SK-N-MC (cell line): Measurements from ENCODE around the gene ADPRS.

Experiments
- DNase-seq: peaks from one replicate; pipeline ENCODE4 v3.0.0-alpha.2; 2011; ENCODE audit warnings: low read depth, low spot score
- H3K27ac ChIP-seq: fragments of 200-600 bp; sonication (generic); 2 replicates; pipeline ENCODE4 v1.5.1; 2016; ENCODE audit warnings: mixed run types
- H3K36me3 ChIP-seq: fragments of 200-600 bp; sonication (generic); 2 replicates; pipeline ENCODE4 v1.6.1; 2017; ENCODE audit warnings: antibody characterized with exemption, low read length, mixed read lengths; ENCODE audit not compliant: insufficient read depth
- H3K4me3 ChIP-seq: fragments of 200-600 bp; sonication (generic); 2 replicates; pipeline ENCODE4 v1.5.1; 2016
- H3K9ac ChIP-seq: fragments of 200-600 bp; sonication (generic); 2 replicates; pipeline ENCODE4 v1.8.0; 2017; ENCODE audit warnings: mixed run types, mixed read lengths; ENCODE audit not compliant: insufficient read length
- H3K9me3 ChIP-seq: fragments of 200-600 bp; sonication (generic); 2 replicates; pipeline ENCODE4 v1.6.1; 2017; ENCODE audit warnings: low read depth, mild to moderate bottlenecking, antibody characterized with exemption, low read length, moderate library complexity, mixed read lengths
- EZH2 ChIP-seq: fragments of 200-600 bp; sonication (generic); IDR thresholded peaks from one replicate; pipeline ENCODE4 v1.6.1; 2017; ENCODE audit warnings: antibody characterized with exemption
- FOXP2 ChIP-seq: optimal IDR thresholded peaks from 2 replicates; pipeline ENCODE3; 2011; ENCODE audit warnings: mild to moderate bottlenecking, moderate library complexity; ENCODE audit not compliant: insufficient read depth; ENCODE audit errors: extremely low read length, control extremely low read depth
- POLR2AphosphoS5 ChIP-seq: IDR thresholded peaks from 2 replicates; pipeline ENCODE4 v1.6.1; 2012; ENCODE audit warnings: mild to moderate bottlenecking, low read depth, low read length, borderline replicate concordance

ADPRS gene, protein sequence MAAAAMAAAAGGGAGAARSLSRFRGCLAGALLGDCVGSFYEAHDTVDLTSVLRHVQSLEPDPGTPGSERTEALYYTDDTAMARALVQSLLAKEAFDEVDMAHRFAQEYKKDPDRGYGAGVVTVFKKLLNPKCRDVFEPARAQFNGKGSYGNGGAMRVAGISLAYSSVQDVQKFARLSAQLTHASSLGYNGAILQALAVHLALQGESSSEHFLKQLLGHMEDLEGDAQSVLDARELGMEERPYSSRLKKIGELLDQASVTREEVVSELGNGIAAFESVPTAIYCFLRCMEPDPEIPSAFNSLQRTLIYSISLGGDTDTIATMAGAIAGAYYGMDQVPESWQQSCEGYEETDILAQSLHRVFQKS

GRCh38 chr1:36088577-36089392 lies at the start of gene ADPRS:
TSS of gene ADPRS (plus strand) at chr1:36088892. CDS start at chr1:36088905, 13 bp downstream.
- peak within 1 kb of the TSS; percentile 93 for H3K9ac ChIP-seq
- H3K27ac ChIP-seq = peak within 1 kb of the TSS; percentile 42
- no peak for TF ChIP-seq FOXP2
- TF ChIP-seq POLR2AphosphoS5 = peak; percentile 95
- H3K4me3 ChIP-seq = peak within 1 kb of the TSS; percentile 92
- H3K36me3 ChIP-seq = peaks cover 33% of the 10 kb centered on the region
- peak; percentile 59 for DNase-seq
- H3K9me3 ChIP-seq = no peaks in the 10 kb centered on the region

GRCh38 chr1:36040238-36040637 lies 48.5 kb upstream of the ADPRS start:
- Histone ChIP-seq H3K4me3 (no peak overlapping the region), H3K27ac (no peak overlapping the region), H3K36me3 (peaks cover 48% of the 10 kb centered on the region), H3K9me3 (no peaks in the 10 kb centered on the region), H3K9ac (no peak overlapping the region)
- TF ChIP-seq FOXP2 = no peak
- DNase-seq = no peak

- TF ChIP-seq POLR2AphosphoS5 (no peak), EZH2 (no peak), FOXP2 (no peak)
- Histone ChIP-seq H3K9ac (no peak overlapping the region), H3K27ac (no peak overlapping the region), H3K4me3 (no peak overlapping the region), H3K9me3 (no peaks in the 10 kb centered on the region), H3K36me3 (peaks cover 21% of the 10 kb centered on the region)
- no peak for DNase-seq
Observed at GRCh38 chr1:36051821-36052220, 36.9 kb upstream of the ADPRS start.

- no peak overlapping the region for H3K9ac ChIP-seq
- H3K4me3 ChIP-seq = no peak overlapping the region
- no peak overlapping the region for H3K27ac ChIP-seq
- no peaks in the 10 kb centered on the region for H3K9me3 ChIP-seq
- 0 out of 2 replicates have a peak, but pooled peaks cover 2% of the 10 kb centered on the region for H3K36me3 ChIP-seq
- no peak for TF ChIP-seq FOXP2
- TF ChIP-seq POLR2AphosphoS5 = no peak
- TF ChIP-seq EZH2 = no peak
- no peak for DNase-seq
Observed at GRCh38 chr1:36053978-36054377, 34.7 kb upstream of the ADPRS start.

DNA sequence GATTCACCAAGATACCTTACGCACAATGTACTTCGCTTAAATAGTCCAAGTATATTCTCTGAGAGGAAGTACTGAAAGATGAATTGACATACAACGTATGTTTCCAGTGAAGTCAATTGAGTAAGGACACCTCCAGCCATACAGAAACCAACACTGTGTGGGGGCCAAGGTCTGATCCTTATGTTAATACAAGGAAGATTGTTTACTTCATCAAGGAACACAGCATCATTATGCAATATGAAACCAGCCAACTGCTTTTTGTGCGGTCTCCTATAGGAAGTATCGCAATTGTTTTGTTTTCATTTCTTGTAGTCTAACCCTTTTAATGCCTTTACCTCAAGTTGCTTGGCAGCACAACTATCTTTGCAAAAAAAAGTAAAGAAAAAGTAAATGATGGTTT lies 33.0 kb upstream of the ADPRS start:
- TF ChIP-seq POLR2AphosphoS5 (no peak), FOXP2 (no peak), EZH2 (no peak)
- H3K9me3 ChIP-seq = no peaks in the 10 kb centered on the region

DNA sequence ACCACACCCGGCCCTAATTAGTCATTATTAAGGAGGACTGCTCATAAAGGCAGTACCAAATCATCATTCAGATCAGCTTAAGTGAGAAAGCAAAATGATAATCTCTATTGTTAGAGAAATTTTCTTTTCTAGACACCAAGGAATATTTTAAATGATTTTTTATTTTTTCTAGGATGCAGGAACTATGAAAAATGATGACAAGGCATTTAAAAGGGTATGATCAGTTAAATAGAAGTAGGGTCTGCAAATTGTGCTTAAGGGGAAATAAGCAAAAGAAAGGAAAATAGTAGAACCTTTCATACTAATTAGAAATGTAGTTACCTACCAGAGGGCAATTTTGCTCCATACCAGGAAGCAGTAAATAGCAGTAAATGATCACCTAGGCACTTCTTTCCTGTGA lies 26.4 kb upstream of the ADPRS start:
- no peaks in the 10 kb centered on the region; the same call in 1 of the 2 replicates for H3K36me3 ChIP-seq
- H3K9me3 ChIP-seq = no peaks in the 10 kb centered on the region
- H3K27ac ChIP-seq = no peak overlapping the region
- no peak overlapping the region for H3K4me3 ChIP-seq
- H3K9ac ChIP-seq = no peak overlapping the region
- TF ChIP-seq EZH2 = no peak
- no peak for TF ChIP-seq POLR2AphosphoS5
- no peak for TF ChIP-seq FOXP2
- DNase-seq = no peak

More for the DNA sequence above, 33.0 kb upstream of the ADPRS start:
- Histone ChIP-seq H3K9ac (no peak overlapping the region), H3K4me3 (no peak overlapping the region), H3K27ac (no peak overlapping the region), H3K36me3 (0 out of 2 replicates have a peak, but pooled peaks cover 2% of the 10 kb centered on the region)
- no peak for DNase-seq

DNA sequence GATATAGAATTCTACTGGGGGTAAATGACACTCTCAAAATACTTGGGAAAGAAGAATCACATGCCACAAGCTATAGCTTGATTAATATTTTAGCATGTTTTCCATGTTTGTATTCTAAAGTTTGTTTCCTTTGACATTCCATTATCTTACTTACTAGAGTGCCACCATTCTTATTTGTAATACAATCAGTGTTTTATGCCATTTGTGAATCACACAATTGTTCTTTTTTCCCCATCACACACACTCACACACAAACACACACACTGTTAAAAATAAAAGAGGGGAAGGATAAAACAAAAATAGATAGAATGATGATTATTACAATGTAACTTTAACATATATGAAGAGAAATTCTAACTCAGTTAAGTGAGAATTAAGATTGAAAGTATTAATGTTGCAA lies 20.8 kb upstream of the ADPRS start:
- no peak for DNase-seq
- H3K4me3 ChIP-seq = no peak overlapping the region
- H3K9me3 ChIP-seq = no peaks in the 10 kb centered on the region; the same call in 1 of the 2 replicates
- no peaks in the 10 kb centered on the region; the same call in 1 of the 2 replicates for H3K36me3 ChIP-seq
- TF ChIP-seq POLR2AphosphoS5 (no peak), FOXP2 (no peak), EZH2 (no peak)
- H3K27ac ChIP-seq = no peak overlapping the region
- H3K9ac ChIP-seq = no peak overlapping the region

DNA sequence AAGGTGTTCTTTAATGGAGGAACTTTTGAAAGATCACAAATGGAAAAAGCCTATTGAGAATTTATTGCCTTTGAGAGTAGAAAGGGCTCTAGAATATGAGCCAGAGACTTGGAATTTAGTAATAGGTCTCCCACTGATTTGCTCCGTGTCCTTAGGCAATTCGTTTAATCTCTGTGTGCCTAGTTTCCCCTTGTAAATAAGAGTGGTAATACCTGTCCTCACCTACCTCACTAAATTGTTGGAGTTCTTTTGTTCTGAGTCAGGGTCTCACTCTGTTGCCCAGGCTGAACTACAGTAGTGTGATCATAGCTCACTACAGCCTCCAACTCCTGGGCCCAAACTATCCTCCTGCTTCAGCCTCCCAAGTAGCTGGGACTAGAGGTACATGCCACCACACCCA lies 19.8 kb upstream of the ADPRS start:
- Histone ChIP-seq H3K4me3 (no peak overlapping the region), H3K27ac (no peak overlapping the region), H3K9ac (no peak overlapping the region), H3K9me3 (no peaks in the 10 kb centered on the region; the same call in 1 of the 2 replicates), H3K36me3 (no peaks in the 10 kb centered on the region; the same call in 1 of the 2 replicates)
- TF ChIP-seq POLR2AphosphoS5 (no peak), EZH2 (no peak), FOXP2 (no peak)
- DNase-seq = no peak
